ENCODE measurements around the gene ROBO4. TPM values are rescaled to one million over a fixed set of nuclear protein-coding genes. Genes with fewer than 3 reads are reported as not detected.

Gene ROBO4
- total RNA-seq, 2 donors from 2014 or later = 8.5 to 18.8 TPM

DNA sequence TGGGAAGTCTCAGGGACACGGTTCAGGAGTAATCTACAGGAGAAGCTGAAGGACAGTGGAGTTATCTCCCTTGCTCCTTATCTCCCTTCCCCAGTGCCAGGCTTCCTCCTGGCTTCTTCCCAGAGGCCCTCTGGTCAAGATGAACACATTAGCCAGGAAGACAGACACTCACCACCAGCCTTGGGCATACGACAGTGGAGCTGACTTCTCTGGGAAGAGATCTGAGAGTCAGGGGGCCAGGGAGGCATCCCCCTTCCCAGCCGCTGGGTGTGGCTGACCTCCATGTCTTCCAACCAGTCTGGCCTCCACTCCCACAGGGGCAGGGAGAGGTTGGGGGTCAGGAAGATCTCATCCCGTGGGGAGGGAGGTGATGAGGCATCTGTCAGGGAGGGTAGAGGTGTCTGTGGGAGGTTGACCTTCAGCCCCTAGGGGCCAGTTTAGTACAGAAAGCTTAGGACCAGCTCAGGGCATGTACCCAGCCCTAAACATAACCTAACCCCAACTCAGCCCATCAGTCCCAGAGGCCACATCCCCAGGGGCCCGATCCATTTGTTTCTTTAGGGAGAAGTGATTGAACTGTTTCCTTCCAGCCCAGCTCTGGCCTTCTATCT, 12.7 kb downstream of the ROBO4 start:
- Histone ChIP-seq H3K27ac (no peak overlapping the region), H3K27me3 (replicated peaks; ENCODE audit: insufficient read depth) (no peaks in the 10 kb centered on the region), H3K36me3 (no peaks in the 10 kb centered on the region), H3K9me3 (no peaks in the 10 kb centered on the region), H3K4me1 (ENCODE audit: control insufficient read depth in 1 of 2, low read depth in 2 of 2) (no peaks in the 10 kb centered on the region), H3K4me3 (no peak overlapping the region)
- TF ChIP-seq, protein P1, sequence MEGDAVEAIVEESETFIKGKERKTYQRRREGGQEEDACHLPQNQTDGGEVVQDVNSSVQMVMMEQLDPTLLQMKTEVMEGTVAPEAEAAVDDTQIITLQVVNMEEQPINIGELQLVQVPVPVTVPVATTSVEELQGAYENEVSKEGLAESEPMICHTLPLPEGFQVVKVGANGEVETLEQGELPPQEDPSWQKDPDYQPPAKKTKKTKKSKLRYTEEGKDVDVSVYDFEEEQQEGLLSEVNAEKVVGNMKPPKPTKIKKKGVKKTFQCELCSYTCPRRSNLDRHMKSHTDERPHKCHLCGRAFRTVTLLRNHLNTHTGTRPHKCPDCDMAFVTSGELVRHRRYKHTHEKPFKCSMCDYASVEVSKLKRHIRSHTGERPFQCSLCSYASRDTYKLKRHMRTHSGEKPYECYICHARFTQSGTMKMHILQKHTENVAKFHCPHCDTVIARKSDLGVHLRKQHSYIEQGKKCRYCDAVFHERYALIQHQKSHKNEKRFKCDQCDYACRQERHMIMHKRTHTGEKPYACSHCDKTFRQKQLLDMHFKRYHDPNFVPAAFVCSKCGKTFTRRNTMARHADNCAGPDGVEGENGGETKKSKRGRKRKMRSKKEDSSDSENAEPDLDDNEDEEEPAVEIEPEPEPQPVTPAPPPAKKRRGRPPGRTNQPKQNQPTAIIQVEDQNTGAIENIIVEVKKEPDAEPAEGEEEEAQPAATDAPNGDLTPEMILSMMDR (IDR thresholded peaks at IDR 0.05) = no peak
- DNase-seq (ENCODE audit: low spot score) (no peak), ATAC-seq (ENCODE audit: insufficient number of reproducible peaks, low FRiP score, low read depth) (no peak)

DNA sequence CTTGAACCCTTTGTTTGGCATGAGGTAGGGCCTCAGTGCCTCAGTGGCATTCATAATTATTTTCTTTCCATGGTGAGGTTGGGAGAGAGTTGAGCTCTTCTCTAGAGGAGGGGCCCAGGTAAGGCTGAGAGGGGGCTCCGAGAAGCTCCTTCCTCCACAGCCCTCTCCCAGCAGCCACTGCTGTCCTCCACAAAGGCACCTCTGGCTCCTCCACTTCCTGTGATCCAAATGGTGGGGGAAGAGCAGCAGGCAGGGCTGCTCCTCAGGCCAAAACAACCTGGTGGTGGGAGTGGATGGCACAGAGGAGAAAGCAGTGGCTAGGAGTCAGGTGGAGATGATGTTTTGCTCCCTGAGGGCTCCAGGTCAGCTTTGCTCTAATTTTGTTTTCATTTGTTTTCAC, 13.3 kb downstream of the ROBO4 start:
- no peak overlapping the region for H3K27ac ChIP-seq
- ATAC-seq (ENCODE audit: insufficient number of reproducible peaks, low FRiP score, low read depth) (no peak), DNase-seq (ENCODE audit: low spot score) (no peak)
- no peaks in the 10 kb centered on the region for H3K9me3 ChIP-seq
- no peaks in the 10 kb centered on the region for H3K27me3 ChIP-seq (replicated peaks; ENCODE audit: insufficient read depth)
- no peaks in the 10 kb centered on the region for H3K36me3 ChIP-seq
- TF ChIP-seq, protein P1 (IDR thresholded peaks at IDR 0.05) = no peak
- H3K4me1 ChIP-seq (ENCODE audit: control insufficient read depth in 1 of 2, low read depth in 2 of 2) = no peaks in the 10 kb centered on the region
- H3K4me3 ChIP-seq = no peak overlapping the region

DNA sequence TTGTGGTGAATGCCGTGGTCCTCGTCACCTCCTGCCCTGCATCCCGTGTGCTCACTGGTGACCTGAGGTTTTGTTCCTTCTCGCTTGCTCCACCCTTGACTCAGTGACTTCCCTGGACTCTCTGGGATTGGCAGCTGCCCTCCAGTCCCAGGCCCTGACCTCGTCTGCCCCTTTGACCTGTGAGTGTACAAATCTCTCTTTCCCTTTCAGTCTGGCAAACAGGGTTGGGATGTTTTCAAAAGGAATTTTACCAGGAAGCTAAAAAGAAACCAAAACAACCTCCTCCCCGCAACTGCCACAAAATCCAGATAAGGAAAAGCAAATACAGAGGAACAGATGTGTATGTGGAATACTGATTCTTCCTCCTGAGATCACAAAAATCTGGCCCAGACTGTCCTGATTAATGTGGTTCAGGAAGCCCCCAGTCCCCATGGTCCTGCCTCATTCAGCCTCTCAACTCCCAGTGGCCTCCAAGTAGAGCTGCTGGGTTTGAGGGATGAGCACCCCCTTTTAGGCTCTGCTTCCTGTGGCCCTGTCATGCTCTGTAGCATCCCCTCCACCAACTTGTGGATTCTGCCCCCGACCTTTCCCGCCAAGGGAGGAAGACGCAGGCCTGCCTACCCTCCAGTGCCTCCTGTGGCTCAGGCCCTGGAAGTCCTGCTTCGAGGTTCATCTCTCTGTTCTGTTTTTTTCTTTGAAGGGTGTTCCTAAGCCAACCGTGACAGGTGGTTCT, 15.2 kb downstream of the ROBO4 start:
- H3K27ac ChIP-seq = no peak overlapping the region
- no peak for ATAC-seq (ENCODE audit: insufficient number of reproducible peaks, low FRiP score, low read depth)
- H3K4me3 ChIP-seq = no peak overlapping the region
- H3K4me1 ChIP-seq (ENCODE audit: control insufficient read depth in 1 of 2, low read depth in 2 of 2) = peaks cover 0 to under 1% of the 10 kb centered on the region in 2 donors
- no peaks in the 10 kb centered on the region for H3K27me3 ChIP-seq (replicated peaks; ENCODE audit: insufficient read depth)
- DNase-seq (ENCODE audit: low spot score) = no peak
- no peaks in the 10 kb centered on the region for H3K36me3 ChIP-seq
- no peaks in the 10 kb centered on the region for H3K9me3 ChIP-seq
- TF ChIP-seq, protein P1 (IDR thresholded peaks at IDR 0.05) = no peak

DNA sequence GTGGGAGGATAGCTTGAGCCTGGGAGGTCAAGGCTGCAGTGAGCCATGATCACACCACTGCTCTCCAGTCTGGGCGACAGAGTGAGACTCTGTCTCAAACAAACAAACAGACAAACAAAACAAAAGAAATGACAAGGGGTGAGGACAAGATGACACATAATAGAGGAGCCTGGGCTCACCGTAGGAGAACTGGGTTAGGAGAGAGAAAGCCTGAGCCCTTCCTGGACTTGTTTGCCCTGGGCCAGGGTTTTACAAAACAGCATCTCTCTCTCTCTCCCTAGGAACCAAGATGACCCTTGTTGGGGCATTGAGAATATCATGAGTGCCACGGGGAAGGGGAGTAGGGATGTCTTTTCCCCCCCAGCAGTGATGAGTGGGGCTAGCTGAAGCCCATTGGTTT, 16.7 kb downstream of the ROBO4 start:
- TF ChIP-seq, protein P1 (IDR thresholded peaks at IDR 0.05) = no peak
- Histone ChIP-seq H3K4me1 (ENCODE audit: control insufficient read depth in 1 of 2, low read depth in 2 of 2) (peaks cover 0 to 10% of the 10 kb centered on the region in 2 donors), H3K9me3 (no peaks in the 10 kb centered on the region), H3K27me3 (replicated peaks; ENCODE audit: insufficient read depth) (no peaks in the 10 kb centered on the region), H3K27ac (no peak overlapping the region), H3K4me3 (no peak overlapping the region), H3K36me3 (no peaks in the 10 kb centered on the region)
- DNase-seq (ENCODE audit: low spot score) = no peak
- no peak for ATAC-seq (ENCODE audit: insufficient number of reproducible peaks, low FRiP score, low read depth)

DNA sequence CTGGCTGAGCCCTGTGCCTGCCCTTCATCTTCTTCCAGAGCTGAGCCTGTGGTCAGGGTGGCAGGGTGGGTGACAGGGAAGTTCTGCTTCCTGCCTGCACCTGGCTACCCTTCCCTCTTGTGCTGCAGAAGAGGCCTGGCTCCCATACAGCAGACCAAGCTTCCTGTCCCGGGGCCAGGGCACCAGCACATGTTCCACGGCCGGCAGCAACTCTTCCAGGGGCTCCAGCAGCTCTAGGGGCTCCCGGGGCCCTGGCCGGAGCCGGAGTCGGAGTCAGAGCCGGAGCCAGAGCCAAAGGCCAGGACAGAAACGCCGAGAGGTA, 17.4 kb downstream of the ROBO4 start:
- no peak for DNase-seq (ENCODE audit: low spot score)

More for the DNA sequence above, 17.4 kb downstream of the ROBO4 start:
- no peaks in the 10 kb centered on the region for H3K27me3 ChIP-seq (replicated peaks; ENCODE audit: insufficient read depth)
- H3K36me3 ChIP-seq = no peaks in the 10 kb centered on the region
- no peak overlapping the region for H3K27ac ChIP-seq
- H3K4me3 ChIP-seq = no peak overlapping the region
- ATAC-seq (ENCODE audit: insufficient number of reproducible peaks, low FRiP score, low read depth) = no peak
- TF ChIP-seq, protein P1 (IDR thresholded peaks at IDR 0.05) = no peak
- peaks cover 0 to 14% of the 10 kb centered on the region in 2 donors for H3K4me1 ChIP-seq (ENCODE audit: control insufficient read depth in 1 of 2, low read depth in 2 of 2)
- H3K9me3 ChIP-seq = no peaks in the 10 kb centered on the region

All from thoracic aorta (tissue), 2 donors.